ENCODE measurements around the gene ENTPD5.
"Not testable (repeated sequence)": the region's sequence is repeated elsewhere in the genome, so short reads cannot be mapped to it uniquely, and the experiment has no call there.

Gene ENTPD5

DNA sequence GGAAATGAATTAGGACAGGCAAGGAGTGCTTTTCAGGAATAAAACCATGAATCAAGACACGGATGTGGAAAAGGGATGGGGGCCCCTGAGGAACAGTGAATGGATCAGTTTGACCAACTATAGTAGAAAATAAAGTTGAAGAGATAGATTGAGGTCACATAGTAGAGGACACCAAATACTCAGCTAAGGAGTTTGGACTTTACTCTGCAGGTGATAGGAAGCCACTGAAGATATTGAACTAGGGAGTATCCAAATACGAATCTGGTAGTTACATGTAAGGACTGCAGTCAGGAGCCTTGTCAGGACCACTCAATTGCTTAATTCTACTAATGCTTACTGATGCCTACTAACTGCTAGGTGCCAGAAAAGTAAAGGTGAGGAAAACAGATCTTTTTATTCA lies 20.4 kb downstream of the ENTPD5 start:
- no peak for TF ChIP-seq ZFX (IDR thresholded peaks at IDR 0.05; ENCODE audit: borderline replicate concordance)
- TF ChIP-seq, protein P1, sequence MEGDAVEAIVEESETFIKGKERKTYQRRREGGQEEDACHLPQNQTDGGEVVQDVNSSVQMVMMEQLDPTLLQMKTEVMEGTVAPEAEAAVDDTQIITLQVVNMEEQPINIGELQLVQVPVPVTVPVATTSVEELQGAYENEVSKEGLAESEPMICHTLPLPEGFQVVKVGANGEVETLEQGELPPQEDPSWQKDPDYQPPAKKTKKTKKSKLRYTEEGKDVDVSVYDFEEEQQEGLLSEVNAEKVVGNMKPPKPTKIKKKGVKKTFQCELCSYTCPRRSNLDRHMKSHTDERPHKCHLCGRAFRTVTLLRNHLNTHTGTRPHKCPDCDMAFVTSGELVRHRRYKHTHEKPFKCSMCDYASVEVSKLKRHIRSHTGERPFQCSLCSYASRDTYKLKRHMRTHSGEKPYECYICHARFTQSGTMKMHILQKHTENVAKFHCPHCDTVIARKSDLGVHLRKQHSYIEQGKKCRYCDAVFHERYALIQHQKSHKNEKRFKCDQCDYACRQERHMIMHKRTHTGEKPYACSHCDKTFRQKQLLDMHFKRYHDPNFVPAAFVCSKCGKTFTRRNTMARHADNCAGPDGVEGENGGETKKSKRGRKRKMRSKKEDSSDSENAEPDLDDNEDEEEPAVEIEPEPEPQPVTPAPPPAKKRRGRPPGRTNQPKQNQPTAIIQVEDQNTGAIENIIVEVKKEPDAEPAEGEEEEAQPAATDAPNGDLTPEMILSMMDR (IDR thresholded peaks at IDR 0.05) = no peak

DNA sequence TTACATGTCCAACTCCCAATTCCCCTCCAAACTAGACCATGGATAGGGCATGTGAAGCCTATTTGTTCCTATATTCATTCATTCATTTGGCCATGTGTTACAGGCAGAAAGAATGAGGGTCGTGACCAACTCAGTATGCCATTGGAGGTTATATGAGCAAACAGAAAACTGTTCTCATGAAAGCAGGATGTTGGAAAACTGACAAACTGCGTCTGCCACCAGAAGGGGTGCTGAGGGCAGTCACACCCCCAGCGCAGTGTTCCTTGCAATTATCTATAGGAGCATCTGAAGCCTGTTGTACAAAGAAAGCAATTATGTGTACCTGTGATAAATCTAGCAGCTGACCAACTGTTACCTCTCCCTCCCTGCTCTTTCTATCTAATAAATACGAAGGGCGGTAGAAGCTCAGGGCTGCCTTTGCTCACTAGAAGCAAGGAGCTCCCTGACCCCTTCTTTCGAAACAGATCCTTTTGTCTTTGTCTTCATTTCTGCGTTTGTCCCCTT lies 21.1 kb downstream of the ENTPD5 start:
- TF ChIP-seq, protein P1 (IDR thresholded peaks at IDR 0.05) = no peak
- TF ChIP-seq ZFX (IDR thresholded peaks at IDR 0.05; ENCODE audit: borderline replicate concordance) = no peak

More for the DNA sequence above, 20.4 kb downstream of the ENTPD5 start:
- H3K27ac ChIP-seq = peak overlapping the region; percentile 62

DNA sequence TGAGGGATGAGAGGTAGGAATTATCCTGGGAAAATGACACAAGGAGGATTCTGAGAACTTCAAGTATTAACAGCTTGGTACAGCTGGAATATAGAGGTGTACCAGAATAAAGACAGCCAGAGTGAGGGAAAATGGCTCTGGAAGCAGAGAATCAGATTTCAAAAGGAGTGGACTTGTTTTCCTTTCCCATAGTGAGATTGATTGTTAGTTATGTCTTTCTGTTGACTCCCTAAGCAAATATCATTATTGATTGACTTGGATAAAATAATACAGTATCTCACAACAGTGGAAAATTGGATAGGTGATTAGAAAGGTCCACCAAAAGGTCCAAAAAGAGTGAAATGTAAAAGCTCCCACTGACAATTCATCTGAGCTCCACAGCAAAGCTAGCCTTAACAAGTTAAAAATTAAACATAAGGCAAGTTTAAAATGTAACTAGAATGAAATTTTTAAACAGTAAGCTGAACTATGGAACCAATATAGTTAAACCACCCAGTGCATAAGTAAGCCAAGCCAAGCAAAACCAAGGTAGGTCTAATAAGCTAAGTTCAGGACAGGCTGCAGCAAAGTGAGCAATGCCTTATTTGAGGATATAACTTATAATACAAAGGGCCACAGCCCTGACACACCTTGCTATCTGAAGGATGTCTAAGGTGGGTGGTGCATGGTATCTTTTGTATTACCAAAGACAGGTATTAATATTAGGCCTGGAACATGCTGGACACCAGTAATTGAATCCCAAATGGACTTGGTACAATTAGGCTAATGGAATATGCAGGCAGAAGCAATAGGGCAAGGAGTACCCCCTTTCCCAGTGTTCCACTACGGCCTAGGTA lies 21.8 kb downstream of the ENTPD5 start:
- TF ChIP-seq ZFX (IDR thresholded peaks at IDR 0.05; ENCODE audit: borderline replicate concordance) = no peak
- TF ChIP-seq, protein P1 (IDR thresholded peaks at IDR 0.05) = no peak
- H3K27ac ChIP-seq = peak overlapping the region; percentile 62

More for the DNA sequence above, 21.1 kb downstream of the ENTPD5 start:
- H3K27ac ChIP-seq = peak overlapping the region; percentile 62

DNA sequence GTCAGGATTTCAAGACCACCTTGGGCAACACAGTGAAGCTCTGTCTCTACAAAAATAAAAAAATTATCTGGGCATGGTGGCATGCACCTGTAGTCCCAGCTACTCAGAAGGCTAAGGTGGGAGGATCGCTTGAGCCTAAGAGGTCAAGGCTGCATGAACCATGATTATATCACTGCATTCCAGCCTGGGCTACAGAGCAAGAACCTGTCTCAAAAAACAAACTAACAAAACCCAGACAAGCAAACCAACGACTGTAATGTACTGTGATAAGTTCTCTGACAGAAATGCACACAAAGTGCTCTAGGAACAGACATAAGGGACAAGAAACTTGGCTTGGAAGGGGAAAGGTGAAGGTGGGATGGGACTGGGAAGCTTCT lies 22.4 kb downstream of the ENTPD5 start:
- TF ChIP-seq, protein P1 (IDR thresholded peaks at IDR 0.05) = no peak
- no peak for TF ChIP-seq ZFX (IDR thresholded peaks at IDR 0.05; ENCODE audit: borderline replicate concordance)
- peak overlapping the region; percentile 62 for H3K27ac ChIP-seq

DNA sequence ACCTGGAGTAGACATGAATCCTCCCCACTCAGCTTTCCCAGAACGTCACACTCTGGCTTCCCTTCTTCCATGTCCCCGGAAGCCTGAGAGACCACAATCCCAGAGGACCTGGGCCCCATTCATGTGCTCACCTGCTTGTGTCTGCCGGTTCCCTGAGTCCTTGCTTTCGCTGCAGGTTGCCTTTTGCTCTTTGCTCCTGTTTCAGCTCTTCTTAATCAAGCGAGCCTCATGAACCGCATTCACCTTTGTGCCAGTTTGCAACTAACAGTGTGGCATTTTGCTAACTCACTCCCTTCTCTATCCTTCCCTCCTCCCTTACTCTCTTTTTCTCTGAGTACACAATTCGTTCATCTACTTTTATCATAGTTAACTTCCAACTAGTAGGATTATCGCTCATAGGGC lies 23.1 kb downstream of the ENTPD5 start:
- no peak overlapping the region for H3K27ac ChIP-seq

DNA sequence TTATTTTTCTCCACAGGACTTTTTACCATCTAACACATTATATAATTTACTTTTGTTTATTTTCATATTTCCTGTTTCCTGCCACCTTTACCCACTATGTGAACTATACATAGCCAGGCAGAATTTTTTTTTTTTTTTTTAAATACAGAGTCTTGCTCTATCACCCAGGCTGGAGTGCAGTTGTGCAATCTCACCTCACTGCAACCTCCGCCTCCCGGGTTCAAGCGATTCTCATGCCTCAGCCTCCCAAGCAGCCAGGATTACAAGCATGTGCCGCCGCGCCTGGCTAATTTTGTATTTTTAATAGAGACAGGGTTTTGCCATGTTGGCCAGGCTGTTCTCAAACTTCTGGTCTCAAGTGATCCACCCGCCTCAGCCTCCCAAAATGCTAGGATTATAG lies 24.2 kb downstream of the ENTPD5 start:
- not testable (repeated sequence) for H3K27ac ChIP-seq

More for the DNA sequence above, 23.1 kb downstream of the ENTPD5 start:
- TF ChIP-seq, protein P1 (IDR thresholded peaks at IDR 0.05) = no peak
- TF ChIP-seq ZFX (IDR thresholded peaks at IDR 0.05; ENCODE audit: borderline replicate concordance) = no peak

DNA sequence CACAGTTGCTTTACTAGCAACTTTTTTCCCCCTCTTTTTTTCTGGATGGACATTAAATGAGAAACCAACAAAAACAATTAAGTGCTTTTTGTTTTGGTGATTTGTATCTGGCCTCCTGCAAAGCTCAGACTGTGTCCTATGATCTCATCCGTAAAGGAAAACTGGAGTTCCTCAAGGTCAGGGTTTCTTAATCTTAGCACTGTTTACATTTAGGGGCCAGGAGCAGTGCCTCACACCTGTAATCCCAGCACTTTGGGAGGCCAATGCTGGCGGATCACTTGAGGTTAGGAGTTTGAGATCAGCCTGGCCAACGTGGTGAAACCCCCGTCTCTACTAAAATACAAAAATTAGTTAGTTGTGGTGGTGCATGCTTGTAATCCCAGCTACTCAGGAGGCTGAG lies 28.0 kb downstream of the ENTPD5 start:
- TF ChIP-seq, protein P1 (IDR thresholded peaks at IDR 0.05) = no peak
- TF ChIP-seq ZFX (IDR thresholded peaks at IDR 0.05; ENCODE audit: borderline replicate concordance) = no peak
- H3K27ac ChIP-seq = no peak overlapping the region

DNA sequence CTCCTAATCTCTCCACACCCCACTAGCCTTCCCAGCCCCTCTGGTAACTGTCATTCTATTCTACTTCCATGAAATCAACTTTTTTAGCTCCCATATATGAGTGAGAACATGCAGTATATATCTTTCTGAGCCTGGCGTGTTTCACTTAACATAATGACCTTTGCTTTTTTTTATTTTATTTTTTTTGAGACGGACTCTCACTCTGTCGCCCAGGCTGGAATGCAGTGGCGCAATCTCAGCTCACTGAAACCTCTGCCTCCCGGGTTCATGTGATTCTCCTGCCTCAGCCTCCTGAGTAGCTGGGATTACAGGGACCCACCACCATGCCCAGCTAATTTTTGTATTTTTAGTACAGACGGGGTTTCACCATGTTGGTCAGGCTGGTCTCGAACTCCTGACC lies 30.4 kb downstream of the ENTPD5 start:
- peak overlapping the region; percentile 41 for H3K27ac ChIP-seq

Measured in 22Rv1 (cell line).